ENCODE measurements around the gene IMMP2L. TPM values are rescaled to one million over a fixed set of nuclear protein-coding genes. Genes with fewer than 3 reads are reported as not detected.

Gene IMMP2L
- polyA plus RNA-seq, 1 of the 3 experiments (the other 2 are of a cell fraction) = 10.7 TPM

GRCh38 chr7:110637252-110637651 lies 925.0 kb downstream of the IMMP2L start:
- Histone ChIP-seq H4K20me1 (ENCODE audit: insufficient read depth) (no peaks in the 10 kb centered on the region), H3K27me3 (ENCODE audit: insufficient read depth) (no peaks in the 10 kb centered on the region), H3K27ac (ENCODE audit: low read depth in 2 of 2, low read length in 1 of 2) (no peak overlapping the region), H3F3A (replicated peaks; ENCODE audit: insufficient read depth) (no peaks in the 10 kb centered on the region), H3K9me2 (no peaks in the 10 kb centered on the region), H3K4me2 (no peak overlapping the region), H3K9me3 (no peaks in the 10 kb centered on the region), H3K4me1 (ENCODE audit: control insufficient read depth in 1 of 2, insufficient read depth in 2 of 2, low read depth in 1 of 2, low read length in 1 of 2) (no peaks in the 10 kb centered on the region), H3K9ac (no peak overlapping the region), H3K36me3 (replicated peaks in 1 of 2; ENCODE audit: control insufficient read depth in 1 of 2, insufficient read depth in 2 of 2, low read length in 1 of 2) (no peaks in the 10 kb centered on the region), H3K79me2 (ENCODE audit: insufficient read depth) (no peaks in the 10 kb centered on the region), H2AFZ (ENCODE audit: low read depth) (no peak overlapping the region), H3K4me3 (ENCODE audit: low read depth in 2 of 2, low read length in 1 of 2) (no peak overlapping the region)
- no peak for TF ChIP-seq YY1 (IDR thresholded peaks at IDR 0.05; ENCODE audit: low read depth)
- ChIA-PET CTCF (no interaction called here), POLR2A (no interaction called here)
- 25% methylated on average over 5 of the region's 5 CpGs for WGBS (ENCODE audit: low lambda C conversion rate)
- no peak for DNase-seq

- POLR2A ChIA-PET = no interaction called here
- Histone ChIP-seq H3K9me3 (no peaks in the 10 kb centered on the region), H2AFZ (ENCODE audit: low read depth) (no peak overlapping the region), H3K27me3 (ENCODE audit: insufficient read depth) (no peaks in the 10 kb centered on the region), H3K27ac (ENCODE audit: low read depth in 2 of 2, low read length in 1 of 2) (no peak overlapping the region), H3K79me2 (ENCODE audit: insufficient read depth) (no peaks in the 10 kb centered on the region), H3K9me2 (no peaks in the 10 kb centered on the region), H3K4me3 (ENCODE audit: low read depth in 2 of 2, low read length in 1 of 2) (no peak overlapping the region), H3K4me2 (no peak overlapping the region), H3K9ac (no peak overlapping the region), H3K4me1 (ENCODE audit: control insufficient read depth in 1 of 2, insufficient read depth in 2 of 2, low read depth in 1 of 2, low read length in 1 of 2) (no peaks in the 10 kb centered on the region), H4K20me1 (ENCODE audit: insufficient read depth) (no peaks in the 10 kb centered on the region), H3F3A (replicated peaks; ENCODE audit: insufficient read depth) (no peaks in the 10 kb centered on the region), H3K36me3 (replicated peaks in 1 of 2; ENCODE audit: control insufficient read depth in 1 of 2, insufficient read depth in 2 of 2, low read length in 1 of 2) (no peaks in the 10 kb centered on the region)
- DNase-seq = no peak
- WGBS (ENCODE audit: low lambda C conversion rate) = 23% methylated on average over 2 of the region's 2 CpGs
- TF ChIP-seq NFIC (IDR thresholded peaks at IDR 0.05; ENCODE audit: borderline replicate concordance) (no peak), NRF1 (IDR thresholded peaks at IDR 0.05; ENCODE audit: low read depth, low read length) (no peak), USF1 (IDR thresholded peaks at IDR 0.05; ENCODE audit: borderline replicate concordance, low read depth) (no peak), GATA2 (CRISPR knock-in tag; IDR thresholded peaks at IDR 0.05) (no peak), REST (IDR thresholded peaks at IDR 0.05; ENCODE audit: low read depth, low read length) (no peak), RCOR1 (IDR thresholded peaks at IDR 0.05; ENCODE audit: low read length) (no peak), MAX (IDR thresholded peaks at IDR 0.05; ENCODE audit: low read depth) (no peak), RFX5 (IDR thresholded peaks at IDR 0.05; ENCODE audit: low read length) (no peak), FOSL2 (IDR thresholded peaks at IDR 0.05; ENCODE audit: borderline replicate concordance, low read depth) (no peak)
- CTCF ChIA-PET = interaction anchor here (0.9 kb wide), 1 partner anchor 33 kb away, joined by 4 read pairs; no protein-coding TSS in a partner anchor
Observed at GRCh38 chr7:110633313-110633712, 929.0 kb downstream of the IMMP2L start.

Measured in SK-N-SH (cell line).